Gastroesophageal sphincter (tissue), 3 donors: ENCODE results near the gene C1QB.

Source experiments
- POLR2A ChIP-seq, 2 donors: fragments of 450-650 bp; IDR thresholded peaks; one replicate each; pipeline ENCODE4 v1.6.1; 2017; ENCODE audit warnings: antibody characterized with exemption in 2 of 2, mild to moderate bottlenecking in 2 of 2, moderate library complexity in 1 of 2
- POLR2AphosphoS5 ChIP-seq: sonication (generic); formaldehyde crosslinking; IDR thresholded peaks from one replicate; pipeline ENCODE4 v1.6.1; 2017; ENCODE audit warnings: antibody characterized with exemption
- TF ChIP-seq, protein P1 (sequence below), 4 experiments: fragments of 200-600 bp in 2 of 4; fragments of 450-650 bp in 2 of 4; sonication (generic) in 1 of 4; IDR thresholded peaks; one replicate each; pipeline ENCODE4 v1.5.1; 2017 to 2019; ENCODE audit warnings: antibody characterized with exemption in 4 of 4, mild to moderate bottlenecking in 2 of 4, moderate library complexity in 2 of 4

DNA sequence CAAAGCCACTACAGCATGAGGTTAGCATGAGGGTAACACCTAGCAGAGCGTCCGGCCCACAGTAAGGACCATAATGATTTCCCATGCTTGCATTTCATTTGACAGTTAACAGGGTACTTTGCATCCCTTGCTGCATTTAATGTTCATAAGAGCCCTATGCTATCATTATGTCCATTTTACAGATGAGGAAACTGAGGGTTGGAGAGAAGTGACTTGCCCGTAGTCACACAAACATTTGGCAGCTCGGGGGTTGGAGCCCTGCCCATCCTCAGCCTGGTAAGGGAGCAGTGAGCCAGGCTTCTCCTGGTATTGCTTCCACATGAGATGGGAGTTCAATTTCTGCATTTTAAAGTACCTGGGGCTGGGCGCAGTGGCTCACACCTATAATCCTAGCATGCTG is 41.1 kb downstream of the C1QB start:
- TF ChIP-seq, protein P1, sequence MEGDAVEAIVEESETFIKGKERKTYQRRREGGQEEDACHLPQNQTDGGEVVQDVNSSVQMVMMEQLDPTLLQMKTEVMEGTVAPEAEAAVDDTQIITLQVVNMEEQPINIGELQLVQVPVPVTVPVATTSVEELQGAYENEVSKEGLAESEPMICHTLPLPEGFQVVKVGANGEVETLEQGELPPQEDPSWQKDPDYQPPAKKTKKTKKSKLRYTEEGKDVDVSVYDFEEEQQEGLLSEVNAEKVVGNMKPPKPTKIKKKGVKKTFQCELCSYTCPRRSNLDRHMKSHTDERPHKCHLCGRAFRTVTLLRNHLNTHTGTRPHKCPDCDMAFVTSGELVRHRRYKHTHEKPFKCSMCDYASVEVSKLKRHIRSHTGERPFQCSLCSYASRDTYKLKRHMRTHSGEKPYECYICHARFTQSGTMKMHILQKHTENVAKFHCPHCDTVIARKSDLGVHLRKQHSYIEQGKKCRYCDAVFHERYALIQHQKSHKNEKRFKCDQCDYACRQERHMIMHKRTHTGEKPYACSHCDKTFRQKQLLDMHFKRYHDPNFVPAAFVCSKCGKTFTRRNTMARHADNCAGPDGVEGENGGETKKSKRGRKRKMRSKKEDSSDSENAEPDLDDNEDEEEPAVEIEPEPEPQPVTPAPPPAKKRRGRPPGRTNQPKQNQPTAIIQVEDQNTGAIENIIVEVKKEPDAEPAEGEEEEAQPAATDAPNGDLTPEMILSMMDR (IDR thresholded peaks at IDR 0.05), result no peak
- TF ChIP-seq POLR2AphosphoS5 (no peak), POLR2A (IDR thresholded peaks at IDR 0.05) (no peak)
